ENCODE results near the gene ABHD3. TPM values are rescaled to one million over a fixed set of nuclear protein-coding genes. Genes with fewer than 3 reads are reported as not detected.
"Not testable (repeated sequence)": the region's sequence is repeated elsewhere in the genome, so short reads cannot be mapped to it uniquely, and the experiment has no call there.

Gene ABHD3
- total RNA-seq, 1 donor from 2014 or later = 10.5 TPM

GRCh38 chr18:21689736-21690135, 14.8 kb downstream of the ABHD3 start:
- Histone ChIP-seq H3K36me3 (ENCODE audit: control insufficient read depth, insufficient read depth, low read length) (no peaks in the 10 kb centered on the region), H3K4me3 (ENCODE audit: low read depth, low read length) (no peak overlapping the region), H3K27me3 (ENCODE audit: control insufficient read depth, insufficient read depth, low read length) (no peaks in the 10 kb centered on the region)
- no peak for TF ChIP-seq CTCF (IDR thresholded peaks at IDR 0.05; ENCODE audit: insufficient read depth, low read length, severe bottlenecking)
- no peak for FAIRE-seq
- DNase-seq (ENCODE audit: low read depth) = no peak

GRCh38 chr18:21686282-21687105, 18.1 kb downstream of the ABHD3 start:
- Histone ChIP-seq H3K36me3 (ENCODE audit: control insufficient read depth, insufficient read depth, low read length) (no peaks in the 10 kb centered on the region), H3K27me3 (ENCODE audit: control insufficient read depth, insufficient read depth, low read length) (no peaks in the 10 kb centered on the region), H3K4me3 (ENCODE audit: low read depth, low read length) (no peak overlapping the region)
- DNase-seq (ENCODE audit: low read depth) (no peak), FAIRE-seq (no peak)
- TF ChIP-seq CTCF (IDR thresholded peaks at IDR 0.05; ENCODE audit: insufficient read depth, low read length, severe bottlenecking) = no peak

GRCh38 chr18:21685556-21685981, 19.0 kb downstream of the ABHD3 start:
- FAIRE-seq; H3K4me3 ChIP-seq (ENCODE audit: low read depth, low read length); H3K36me3 ChIP-seq (ENCODE audit: control insufficient read depth, insufficient read depth, low read length); DNase-seq (ENCODE audit: low read depth); H3K27me3 ChIP-seq (ENCODE audit: control insufficient read depth, insufficient read depth, low read length): not testable (repeated sequence)

GRCh38 chr18:21684731-21685130, 19.8 kb downstream of the ABHD3 start:
- H3K27me3 ChIP-seq (ENCODE audit: control insufficient read depth, insufficient read depth, low read length) = no peaks in the 10 kb centered on the region
- no peak for TF ChIP-seq CTCF (IDR thresholded peaks at IDR 0.05; ENCODE audit: insufficient read depth, low read length, severe bottlenecking)
- H3K36me3 ChIP-seq (ENCODE audit: control insufficient read depth, insufficient read depth, low read length) = no peaks in the 10 kb centered on the region
- no peak for DNase-seq (ENCODE audit: low read depth)
- no peak overlapping the region for H3K4me3 ChIP-seq (ENCODE audit: low read depth, low read length)
- FAIRE-seq = no peak

GRCh38 chr18:21682371-21683051, 22.1 kb downstream of the ABHD3 start:
- Histone ChIP-seq H3K36me3 (ENCODE audit: control insufficient read depth, insufficient read depth, low read length) (no peaks in the 10 kb centered on the region), H3K4me3 (ENCODE audit: low read depth, low read length) (peak overlapping the region; percentile 30), H3K27me3 (ENCODE audit: control insufficient read depth, insufficient read depth, low read length) (no peaks in the 10 kb centered on the region)
- no peak for TF ChIP-seq CTCF (IDR thresholded peaks at IDR 0.05; ENCODE audit: insufficient read depth, low read length, severe bottlenecking)
- DNase-seq (ENCODE audit: low read depth) (peak; percentile 79), FAIRE-seq (no peak)

- FAIRE-seq = no peak
- Histone ChIP-seq H3K36me3 (ENCODE audit: control insufficient read depth, insufficient read depth, low read length) (no peaks in the 10 kb centered on the region), H3K27me3 (ENCODE audit: control insufficient read depth, insufficient read depth, low read length) (no peaks in the 10 kb centered on the region), H3K4me3 (ENCODE audit: low read depth, low read length) (no peak overlapping the region)
- TF ChIP-seq CTCF (IDR thresholded peaks at IDR 0.05; ENCODE audit: insufficient read depth, low read length, severe bottlenecking) = no peak
- no peak for DNase-seq (ENCODE audit: low read depth)
Observed at GRCh38 chr18:21680161-21680560, 24.4 kb downstream of the ABHD3 start.
